GM19463 (cell line): Measurements from ENCODE around the gene SPRED2.
"Not testable (repeated sequence)": the region's sequence is repeated elsewhere in the genome, so short reads cannot be mapped to it uniquely, and the experiment has no call there.

Source experiments
- ATAC-seq: cut with Tn5 transposase; IDR thresholded peaks from one replicate; pipeline ENCODE4 v1.9.1; 2021; ENCODE audit warnings: mild to moderate bottlenecking, moderate library complexity; ENCODE audit not compliant: unreplicated experiment

SPRED2 gene

GRCh38 chr2:65349863-65350262 is 82.5 kb downstream of the SPRED2 start:
- no peak for ATAC-seq

DNA sequence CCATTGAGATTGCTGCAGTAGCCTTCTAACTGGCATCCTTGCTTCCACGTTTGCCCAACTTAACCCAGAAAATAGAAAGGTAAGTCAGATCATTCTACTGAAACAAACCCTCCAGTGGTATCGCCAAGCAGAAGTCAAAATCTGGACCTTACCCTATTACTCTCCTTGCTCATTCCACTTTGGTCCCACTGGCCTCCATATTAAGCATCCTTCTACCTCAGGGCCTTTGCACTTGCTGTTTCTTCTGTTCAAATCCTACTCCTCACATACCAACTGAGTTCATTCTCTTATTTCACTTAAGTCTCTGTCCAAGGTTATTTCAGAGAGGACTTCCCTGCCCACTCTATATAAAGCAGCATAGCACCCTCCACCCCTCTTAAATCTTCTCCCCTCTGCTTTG is 84.5 kb downstream of the SPRED2 start:
- no peak for ATAC-seq

DNA sequence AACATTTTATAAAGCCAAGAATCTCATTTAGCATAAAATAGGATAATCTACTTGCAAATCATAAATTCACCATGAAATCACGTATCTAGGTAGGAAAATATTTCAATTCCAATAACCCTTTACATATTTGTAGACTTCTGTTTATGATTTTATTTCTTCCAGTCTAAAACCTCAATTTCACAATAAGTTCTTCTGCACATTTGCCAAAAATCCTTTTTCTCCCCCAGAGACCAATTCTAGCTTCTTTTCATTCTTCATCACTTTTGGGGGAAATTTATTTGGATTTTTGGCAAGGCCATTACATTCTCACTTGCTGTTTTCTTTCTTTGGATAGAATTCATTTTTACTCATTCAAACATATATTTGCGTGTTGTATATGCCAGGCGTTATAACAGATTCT is 86.8 kb downstream of the SPRED2 start:
- ATAC-seq: no peak

GRCh38 chr2:65344689-65345088 is 87.7 kb downstream of the SPRED2 start:
- ATAC-seq: no peak

- ATAC-seq: no peak
These were observed 88.2 kb downstream of the SPRED2 start for GRCh38 chr2:65344182-65344581.

- ATAC-seq: no peak
These were observed 89.0 kb downstream of the SPRED2 start for GRCh38 chr2:65343386-65343785.

- ATAC-seq: no peak
These were observed 91.3 kb downstream of the SPRED2 start for GRCh38 chr2:65340898-65341681.

- ATAC-seq: no peak
These were observed 92.8 kb downstream of the SPRED2 start for GRCh38 chr2:65339648-65340047.

GRCh38 chr2:65338830-65339495 is 93.4 kb downstream of the SPRED2 start:
- ATAC-seq: not testable (repeated sequence)

GRCh38 chr2:65337915-65338314 is 94.5 kb downstream of the SPRED2 start:
- not testable (repeated sequence) for ATAC-seq

DNA sequence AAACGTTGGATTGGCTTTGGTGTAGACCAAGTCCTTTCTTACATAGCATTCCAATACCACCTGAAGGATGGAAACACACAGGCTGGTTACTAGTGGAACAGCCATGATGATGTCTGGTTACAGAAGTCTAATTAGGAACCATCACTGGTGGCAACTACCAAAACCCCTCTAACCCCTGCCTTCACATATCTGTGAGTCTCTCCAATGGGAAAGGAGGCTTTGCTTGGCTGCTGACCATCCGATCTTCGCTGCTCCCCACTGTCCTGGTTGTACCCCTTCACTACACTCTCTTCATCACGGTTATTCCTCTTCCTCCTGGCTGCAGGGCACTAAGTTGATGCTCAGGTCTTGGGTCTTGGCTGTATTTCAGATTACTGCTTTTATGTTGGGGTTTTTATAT is 97.7 kb downstream of the SPRED2 start:
- ATAC-seq: no peak

- no peak for ATAC-seq
These were observed 100.9 kb downstream of the SPRED2 start for GRCh38 chr2:65331336-65332025.

- no peak for ATAC-seq
These were observed 102.9 kb downstream of the SPRED2 start for GRCh38 chr2:65329525-65329924.

DNA sequence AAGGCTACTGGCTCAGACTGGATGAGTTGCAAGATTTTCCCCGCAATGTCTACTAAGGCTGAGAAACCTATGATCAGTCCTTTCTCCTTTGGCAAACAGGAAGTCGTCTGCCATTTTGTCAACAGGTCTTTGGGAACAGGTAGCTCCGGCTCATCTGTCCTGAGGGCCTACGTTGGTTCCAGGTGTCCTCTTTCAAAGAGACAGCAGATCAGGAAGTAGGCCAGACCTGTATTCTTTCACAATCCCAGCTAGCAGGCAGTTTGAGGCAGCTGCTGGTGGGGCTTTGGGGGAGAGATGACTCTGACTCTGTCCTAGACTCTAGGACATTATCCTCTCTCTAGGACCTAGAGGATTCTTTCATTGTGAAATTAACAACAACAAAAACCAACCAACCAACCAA is 106.1 kb downstream of the SPRED2 start:
- no peak for ATAC-seq

DNA sequence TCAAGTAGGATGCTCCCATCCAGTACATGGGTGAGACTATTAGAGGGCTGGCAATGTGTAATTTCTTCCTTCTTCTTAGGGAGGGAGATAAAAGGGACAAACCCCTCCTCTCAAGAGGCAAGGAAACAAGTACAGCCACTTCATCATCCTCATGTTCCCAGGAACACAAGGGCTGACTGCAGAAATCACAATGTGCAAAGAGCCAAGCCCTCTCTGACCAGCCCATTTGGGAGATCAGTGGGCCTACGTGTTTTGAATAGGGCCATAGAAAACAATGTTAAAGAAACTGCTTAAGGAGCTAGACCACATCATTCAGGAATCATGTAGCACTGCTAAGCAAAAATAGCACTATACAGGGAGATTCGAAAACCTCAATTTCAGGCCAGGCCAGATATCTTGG is 107.3 kb downstream of the SPRED2 start:
- no peak for ATAC-seq

GRCh38 chr2:65320946-65321345 is 111.5 kb downstream of the SPRED2 start:
- no peak for ATAC-seq

DNA sequence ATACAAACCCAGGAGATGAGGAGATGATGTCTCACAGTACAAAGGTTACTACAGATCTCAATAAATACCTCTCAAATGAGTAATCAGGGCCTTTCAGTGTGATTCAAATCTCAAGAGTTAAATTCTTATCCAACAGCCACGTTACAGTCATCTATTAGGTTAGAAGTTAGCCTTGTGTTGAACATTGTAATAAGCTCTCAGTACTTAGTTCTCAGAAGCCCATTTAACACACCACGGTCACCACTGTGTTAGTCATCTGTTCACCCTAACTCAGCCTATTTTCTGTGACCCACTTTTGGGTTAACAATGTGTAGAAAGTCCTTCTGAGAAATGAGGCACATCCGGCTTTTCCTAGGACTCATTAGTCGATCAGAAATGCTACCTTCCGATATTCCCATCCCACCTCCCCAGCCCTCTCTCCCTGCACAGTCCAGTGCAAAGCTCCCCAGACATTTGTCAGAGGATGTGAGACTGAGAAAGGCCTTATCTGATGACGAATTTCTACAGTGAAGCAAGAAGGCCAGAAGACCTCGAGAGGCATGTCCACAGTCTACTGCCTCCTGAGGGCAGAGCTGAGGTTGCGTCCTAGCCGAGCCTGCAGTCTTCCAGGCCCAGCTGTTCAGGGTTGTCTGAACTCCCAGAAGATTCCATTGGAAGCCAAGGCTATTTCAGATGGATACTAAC is 112.2 kb downstream of the SPRED2 start:
- ATAC-seq: peak; percentile 74

- ATAC-seq: no peak
These were observed 112.7 kb downstream of the SPRED2 start for GRCh38 chr2:65319674-65320041.

GRCh38 chr2:65319072-65319673 is 113.2 kb downstream of the SPRED2 start:
- ATAC-seq: no peak

DNA sequence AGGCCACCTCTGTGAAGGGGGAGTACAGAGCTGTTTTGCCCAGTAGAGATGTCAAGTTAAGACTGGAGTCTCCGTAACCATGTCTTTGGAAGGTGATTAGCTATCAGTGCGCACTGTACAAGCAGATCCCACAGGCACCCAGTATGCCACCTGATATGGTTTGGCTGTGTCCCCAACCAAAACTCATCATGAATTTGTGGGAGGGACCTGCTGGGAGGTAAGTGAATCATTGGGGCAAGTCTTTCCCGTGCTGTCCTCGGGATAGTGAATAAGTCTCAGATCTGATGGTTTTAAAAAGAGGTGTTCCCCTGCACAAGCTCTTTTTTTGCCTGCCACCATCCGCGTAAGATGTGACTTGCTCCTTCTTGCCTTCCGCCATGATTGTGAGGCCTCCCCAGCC is 114.6 kb downstream of the SPRED2 start:
- no peak for ATAC-seq

GRCh38 chr2:65317351-65317750 is 115.0 kb downstream of the SPRED2 start:
- ATAC-seq: not testable (repeated sequence)
